ENCODE data around the gene GSX1.

DNA sequence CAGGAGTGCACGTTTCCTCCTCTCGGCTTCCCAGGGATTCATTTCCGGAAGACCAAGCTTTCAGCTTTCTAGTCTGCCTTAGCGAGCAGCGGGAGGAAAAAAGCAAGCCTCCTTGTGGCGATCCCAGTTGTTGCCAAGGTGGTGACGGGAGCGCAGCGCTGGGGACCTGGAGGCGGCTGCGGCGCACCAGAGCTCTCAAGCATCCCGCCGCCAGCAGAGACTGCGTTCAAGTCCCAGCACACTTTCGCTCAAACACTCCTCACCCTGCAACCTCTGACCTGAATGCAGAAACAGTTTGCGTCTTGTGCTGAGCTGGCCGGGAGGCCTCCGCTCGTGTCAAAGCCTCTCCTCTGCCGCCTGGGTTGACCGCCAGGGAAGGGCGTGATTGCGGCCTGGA, 4.9 kb downstream of the GSX1 start:
- TF ChIP-seq, protein P1, sequence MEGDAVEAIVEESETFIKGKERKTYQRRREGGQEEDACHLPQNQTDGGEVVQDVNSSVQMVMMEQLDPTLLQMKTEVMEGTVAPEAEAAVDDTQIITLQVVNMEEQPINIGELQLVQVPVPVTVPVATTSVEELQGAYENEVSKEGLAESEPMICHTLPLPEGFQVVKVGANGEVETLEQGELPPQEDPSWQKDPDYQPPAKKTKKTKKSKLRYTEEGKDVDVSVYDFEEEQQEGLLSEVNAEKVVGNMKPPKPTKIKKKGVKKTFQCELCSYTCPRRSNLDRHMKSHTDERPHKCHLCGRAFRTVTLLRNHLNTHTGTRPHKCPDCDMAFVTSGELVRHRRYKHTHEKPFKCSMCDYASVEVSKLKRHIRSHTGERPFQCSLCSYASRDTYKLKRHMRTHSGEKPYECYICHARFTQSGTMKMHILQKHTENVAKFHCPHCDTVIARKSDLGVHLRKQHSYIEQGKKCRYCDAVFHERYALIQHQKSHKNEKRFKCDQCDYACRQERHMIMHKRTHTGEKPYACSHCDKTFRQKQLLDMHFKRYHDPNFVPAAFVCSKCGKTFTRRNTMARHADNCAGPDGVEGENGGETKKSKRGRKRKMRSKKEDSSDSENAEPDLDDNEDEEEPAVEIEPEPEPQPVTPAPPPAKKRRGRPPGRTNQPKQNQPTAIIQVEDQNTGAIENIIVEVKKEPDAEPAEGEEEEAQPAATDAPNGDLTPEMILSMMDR (IDR thresholded peaks at IDR 0.05) = no peak
- no peak for TF ChIP-seq POLR2AphosphoS5 (IDR thresholded peaks at IDR 0.05)
- TF ChIP-seq POLR2A (IDR thresholded peaks at IDR 0.05; ENCODE audit: low read depth) = no peak

Data from esophagus muscularis mucosa (tissue), 3 donors.